Bronchial epithelial cell (primary cell): ENCODE data around the gene TMEM74B. TPM values are rescaled to one million over a fixed set of nuclear protein-coding genes. Genes with fewer than 3 reads are reported as not detected.
A peak's percentile ranks its signal among the peaks of the same experiment; 100 is the strongest.

Experiments
- DNase-seq: peaks from one replicate; pipeline ENCODE4 v3.0.0-alpha.2; 2010; ENCODE audit warnings: low read depth
- FAIRE-seq: peaks from 2 replicates; lab custom pipeline; 2011; peaks lifted over from hg19 to GRCh38; lab: Jason Lieb, UNC
- H3K27me3 ChIP-seq: 2 replicates; pipeline ENCODE4 v1.5.1; 2011; ENCODE audit warnings: low read length; ENCODE audit not compliant: control insufficient read depth, insufficient read depth
- H3K36me3 ChIP-seq: 2 replicates; pipeline ENCODE4 v1.5.1; 2011; ENCODE audit warnings: low read length; ENCODE audit not compliant: control insufficient read depth, insufficient read depth
- H3K4me3 ChIP-seq: 2 replicates; pipeline ENCODE4 v1.5.1; 2011; ENCODE audit warnings: mild to moderate bottlenecking, low read depth, low read length, control low read depth
- CTCF ChIP-seq: IDR thresholded peaks from 2 replicates; pipeline ENCODE4 v1.5.1; 2011; ENCODE audit warnings: mild to moderate bottlenecking, moderate library complexity, low read length, control low read depth, inconsistent platforms; ENCODE audit not compliant: insufficient read depth, severe bottlenecking
- total RNA-seq: library from RNA; depleted of rRNA; stranded (reverse); fragments of >200 nt; gene quantifications from 2 replicates; pipeline ENCODE4 v1.2.1, GENCODE V29; 2014

TMEM74B gene
- total RNA-seq, 1 donor from 2014 or later = not detected

GRCh38 chr20:1186367-1186991 is 1.7 kb upstream of the TMEM74B start:
- Histone ChIP-seq H3K4me3 (no peak overlapping the region), H3K27me3 (peaks cover 18% of the 10 kb centered on the region), H3K36me3 (no peaks in the 10 kb centered on the region)
- FAIRE-seq = no peak
- TF ChIP-seq CTCF = no peak
- no peak for DNase-seq

GRCh38 chr20:1185790-1186334 is 1.1 kb upstream of the TMEM74B start:
- H3K4me3 ChIP-seq = peak overlapping the region; percentile 35
- peak; percentile 77 for TF ChIP-seq CTCF
- peak; percentile 24 for DNase-seq
- peaks cover 18% of the 10 kb centered on the region for H3K27me3 ChIP-seq
- FAIRE-seq = no peak
- no peaks in the 10 kb centered on the region for H3K36me3 ChIP-seq

GRCh38 chr20:1185316-1185741 is 548 bp upstream of the TMEM74B start:
- Histone ChIP-seq H3K27me3 (peaks cover 18% of the 10 kb centered on the region), H3K4me3 (peak overlapping the region; percentile 35), H3K36me3 (no peaks in the 10 kb centered on the region)
- no peak for FAIRE-seq
- DNase-seq = no peak
- TF ChIP-seq CTCF = no peak

GRCh38 chr20:1184260-1184637 is 532 bp downstream of the TMEM74B start:
- no peak for TF ChIP-seq CTCF
- Histone ChIP-seq H3K27me3 (peaks cover 18% of the 10 kb centered on the region), H3K4me3 (no peak overlapping the region), H3K36me3 (no peaks in the 10 kb centered on the region)
- no peak for FAIRE-seq
- no peak for DNase-seq

GRCh38 chr20:1183153-1183552 is 1.6 kb downstream of the TMEM74B start:
- Histone ChIP-seq H3K36me3 (no peaks in the 10 kb centered on the region), H3K27me3 (peaks cover 18% of the 10 kb centered on the region), H3K4me3 (no peak overlapping the region)
- FAIRE-seq (peak; percentile 64), DNase-seq (no peak)
- TF ChIP-seq CTCF = no peak

- TF ChIP-seq CTCF = no peak
- no peak for FAIRE-seq
- Histone ChIP-seq H3K27me3 (peaks cover 18% of the 10 kb centered on the region), H3K4me3 (no peak overlapping the region), H3K36me3 (no peaks in the 10 kb centered on the region)
- no peak for DNase-seq
Measured at GRCh38 chr20:1182106-1182505, 2.7 kb downstream of the TMEM74B start.
